Nucleus accumbens (tissue), 56 donors: Measurements from ENCODE around the gene CENPF.
A peak's percentile ranks its signal among the peaks of the same experiment; 100 is the strongest.
"Not testable (repeated sequence)": the region's sequence is repeated elsewhere in the genome, so short reads cannot be mapped to it uniquely, and the experiment has no call there.

ENCODE experiments used
- DNase-seq, 56 donors: peaks; one replicate each; lab custom pipeline; 2025; lab: John Stamatoyannopoulos, UW

The CENPF gene

DNA sequence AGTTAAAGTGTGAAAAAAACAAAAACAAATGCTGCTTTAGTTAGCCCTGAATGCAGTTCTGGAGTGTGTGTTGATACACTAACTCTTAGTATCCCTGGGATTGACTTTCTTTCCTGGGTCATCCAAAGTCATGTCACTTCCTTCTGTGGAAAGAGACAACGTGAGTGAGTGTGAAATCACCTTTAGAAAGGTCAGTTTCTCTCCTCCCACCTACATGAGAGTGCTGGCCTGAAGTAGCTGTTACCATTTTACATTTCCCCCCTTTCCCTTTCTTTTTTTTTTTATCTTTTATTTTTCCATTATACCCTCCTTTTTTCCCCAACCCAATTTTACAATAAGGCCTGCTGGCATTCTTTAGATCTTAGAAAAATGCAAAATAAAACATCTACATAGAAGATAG lies 55.2 kb downstream of the CENPF start:
- no peak for DNase-seq

DNA sequence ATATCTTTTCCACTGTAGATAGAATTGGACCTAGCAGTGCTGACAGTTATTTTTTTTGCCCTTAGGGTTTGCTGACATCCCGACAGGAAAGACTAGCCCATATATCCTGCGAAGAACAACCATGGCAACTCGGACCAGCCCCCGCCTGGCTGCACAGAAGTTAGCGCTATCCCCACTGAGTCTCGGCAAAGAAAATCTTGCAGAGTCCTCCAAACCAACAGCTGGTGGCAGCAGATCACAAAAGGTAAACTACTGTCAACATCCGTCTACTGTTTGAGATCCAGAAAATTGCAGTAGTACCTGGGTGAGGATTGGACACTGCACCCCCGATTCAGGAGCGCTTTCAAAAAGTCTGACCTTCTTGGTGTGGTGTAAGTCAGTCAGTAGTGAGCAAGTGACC lies 55.8 kb downstream of the CENPF start:
- DNase-seq: peak in 7 of 56 donors; percentile 1 to 14 (median 5)

DNA sequence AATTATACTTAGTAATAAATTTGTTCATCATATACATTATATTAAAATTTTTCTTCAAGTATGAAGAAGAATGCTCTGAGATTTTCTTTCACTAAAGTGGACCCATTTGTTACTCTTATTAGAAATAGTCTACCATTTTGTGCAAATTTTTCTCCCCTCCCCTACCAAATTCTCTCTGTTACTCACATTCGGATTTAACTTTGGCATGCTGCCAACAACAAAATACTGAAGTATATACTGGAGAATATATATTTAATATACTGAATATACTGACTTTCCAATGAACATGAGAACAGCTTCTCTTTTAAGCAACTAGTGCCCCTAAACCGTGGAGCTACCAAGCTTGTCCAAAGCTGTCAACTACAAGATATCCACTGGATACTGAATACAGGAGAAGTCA lies 57.2 kb downstream of the CENPF start:
- DNase-seq: no peak

DNA sequence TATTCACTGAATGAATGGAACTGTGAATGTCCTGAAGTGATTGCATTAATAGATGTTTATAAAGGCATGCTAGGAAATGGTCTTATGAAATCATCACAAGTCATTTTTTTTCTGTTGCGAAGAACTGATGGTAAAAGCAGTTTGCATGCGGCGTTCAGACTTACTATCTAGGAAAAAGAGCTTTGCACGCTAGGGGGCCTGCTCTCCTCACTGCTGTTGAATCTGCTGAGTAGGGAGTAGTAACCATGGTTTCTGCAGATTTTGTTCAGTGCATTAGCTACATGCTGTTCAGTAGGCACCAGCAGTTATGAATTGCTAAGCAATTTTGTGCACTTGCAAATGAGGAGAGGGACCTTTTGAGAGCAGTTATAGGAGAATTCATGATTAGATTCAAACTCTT lies 57.9 kb downstream of the CENPF start:
- DNase-seq: peak in 46 of 56 donors; percentile 1 to 87 (median 32)

DNA sequence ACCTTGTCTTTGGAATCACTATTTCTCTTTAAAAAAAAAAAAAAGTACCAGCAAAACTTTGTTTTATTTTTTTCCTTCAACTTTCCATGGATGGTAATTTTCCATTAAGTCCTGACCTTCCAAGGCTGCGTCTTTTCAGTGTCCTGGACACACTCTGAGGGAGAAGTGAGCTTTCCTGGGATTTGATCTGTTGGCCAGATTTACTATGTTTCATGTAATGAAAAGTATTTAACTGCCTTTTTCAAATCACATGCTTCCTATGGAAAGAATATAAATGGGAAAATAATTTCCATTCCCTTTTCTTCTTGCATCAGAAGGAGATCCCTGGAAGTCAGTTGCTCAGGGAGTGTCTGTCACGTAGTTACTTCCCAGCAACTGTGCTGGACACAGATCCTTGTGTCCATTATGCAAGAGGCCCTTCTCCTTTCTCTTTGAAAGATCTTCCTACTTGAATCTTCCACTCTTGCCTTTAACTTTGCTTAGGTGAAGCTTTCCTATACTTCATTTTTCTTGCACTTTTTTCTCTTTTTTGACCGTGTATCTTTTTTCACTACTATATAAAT lies 59.3 kb downstream of the CENPF start:
- no peak for DNase-seq

DNA sequence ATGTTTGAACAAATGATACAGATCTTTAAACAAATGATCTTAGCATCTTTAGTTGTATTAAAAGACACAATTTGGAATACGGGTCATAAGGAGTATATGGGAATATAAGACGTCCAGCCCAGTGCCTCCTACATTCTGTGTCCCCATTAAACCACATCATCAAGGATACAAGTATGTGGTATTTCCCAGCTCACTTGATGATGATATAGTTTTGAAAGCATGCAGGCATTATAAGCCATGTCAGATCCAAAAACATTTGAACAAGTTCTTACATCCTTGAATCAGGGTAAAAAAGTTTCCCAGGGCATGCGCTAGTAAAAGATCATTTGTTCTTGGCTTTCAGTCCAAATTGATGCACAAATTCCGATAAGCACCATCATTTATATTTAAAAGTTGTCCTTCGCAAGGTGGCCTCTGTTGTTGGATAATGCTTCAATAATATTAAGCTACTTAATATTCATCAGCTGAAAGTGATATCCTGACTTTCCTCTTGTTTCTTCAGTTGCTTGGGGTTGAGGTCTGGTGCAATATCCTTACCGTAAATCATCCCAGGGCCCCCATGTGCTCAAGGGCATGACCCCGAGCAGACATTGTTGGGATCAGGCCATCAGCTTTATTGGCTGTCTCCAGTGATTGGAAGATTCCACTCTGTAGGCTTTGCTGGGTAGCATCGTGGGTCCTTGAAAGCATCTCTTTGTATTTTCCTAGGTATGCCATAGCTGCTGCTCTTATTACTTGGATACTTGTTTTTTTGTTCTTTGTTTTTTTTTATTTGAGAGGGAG lies 61.8 kb downstream of the CENPF start:
- DNase-seq: no peak

DNA sequence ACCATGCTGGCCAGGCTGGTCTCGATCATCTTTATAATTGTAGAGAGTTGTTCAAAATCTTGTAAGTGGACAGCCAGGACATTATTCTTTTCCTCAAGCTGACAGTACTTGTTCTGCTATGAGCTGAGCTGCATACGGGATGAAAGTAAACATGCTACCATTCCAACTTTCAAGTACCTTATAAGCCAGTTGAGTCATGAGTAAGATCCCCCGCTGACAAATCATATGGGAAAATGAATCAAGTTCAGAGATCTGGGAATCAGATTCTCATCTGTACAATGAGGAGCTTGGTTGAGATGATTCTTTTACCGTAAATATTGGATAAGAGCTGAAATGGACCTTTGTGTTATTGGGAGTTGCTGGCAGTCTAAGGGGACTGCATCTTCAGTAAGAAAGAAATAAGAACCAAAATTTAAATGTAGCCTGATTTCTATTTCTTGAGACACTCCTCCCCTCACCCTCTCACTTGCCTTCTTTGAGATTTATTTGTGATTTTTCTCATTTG lies 62.7 kb downstream of the CENPF start:
- no peak for DNase-seq

DNA sequence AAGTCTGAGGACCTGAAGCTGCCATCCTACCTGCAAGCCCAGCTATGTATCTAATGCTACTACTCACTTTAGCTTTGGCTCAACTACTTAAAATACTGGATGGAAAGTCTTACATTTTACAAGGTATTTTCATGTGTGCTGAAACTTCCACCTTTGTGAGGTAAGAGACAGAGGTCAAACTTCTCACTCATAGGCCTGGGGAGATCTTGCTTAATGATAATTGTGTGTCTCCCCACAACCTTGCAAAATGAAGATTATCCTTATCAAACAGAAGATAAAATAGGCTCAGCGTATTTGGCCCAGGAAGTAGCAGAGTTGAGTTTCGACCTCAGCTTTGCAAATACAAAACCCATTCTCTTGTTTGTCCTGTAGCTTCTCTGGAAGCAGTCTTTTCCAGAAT lies 63.7 kb downstream of the CENPF start:
- DNase-seq: no peak

DNA sequence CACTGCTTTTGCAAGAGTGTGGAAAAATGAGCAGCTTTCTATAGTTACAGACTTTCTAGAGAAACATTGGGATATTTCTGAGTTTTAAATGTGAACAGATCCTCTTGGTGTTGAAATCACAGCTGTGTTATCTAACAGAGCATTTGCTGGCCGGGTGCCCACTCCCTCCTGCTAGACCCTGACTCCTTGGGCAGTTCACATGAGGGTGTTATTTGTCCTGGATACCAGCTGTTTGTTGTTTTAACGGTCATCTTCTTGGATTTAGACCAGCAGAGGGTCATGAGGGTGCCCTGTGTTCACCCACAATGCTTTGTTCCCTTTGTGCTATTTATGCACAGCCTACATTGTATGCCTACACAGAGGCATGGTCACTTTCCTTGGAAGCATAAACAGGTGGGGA lies 67.1 kb downstream of the CENPF start:
- DNase-seq: peak in 2 of 56 donors; percentile 4 to 10

DNA sequence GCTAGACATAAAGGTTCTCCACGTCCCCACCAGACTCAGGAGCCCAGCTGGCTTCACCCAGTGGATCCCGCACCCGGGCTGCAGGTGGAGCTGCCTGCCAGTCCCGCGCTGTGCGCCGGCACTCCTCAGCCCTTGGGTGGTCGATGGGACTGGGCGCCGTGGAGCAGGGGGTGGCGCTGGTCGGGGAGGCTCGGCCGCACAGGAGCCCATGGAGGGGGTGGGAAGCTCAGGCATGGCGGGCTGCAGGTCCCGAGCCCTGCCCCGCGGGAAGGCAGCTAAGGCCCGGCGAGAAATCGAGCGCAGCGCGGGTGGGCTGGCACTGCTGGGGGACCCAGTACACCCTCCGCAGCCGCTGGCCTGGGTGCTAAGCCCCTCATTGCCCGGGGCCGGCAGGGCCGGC lies 70.0 kb downstream of the CENPF start:
- not testable (repeated sequence) for DNase-seq

DNA sequence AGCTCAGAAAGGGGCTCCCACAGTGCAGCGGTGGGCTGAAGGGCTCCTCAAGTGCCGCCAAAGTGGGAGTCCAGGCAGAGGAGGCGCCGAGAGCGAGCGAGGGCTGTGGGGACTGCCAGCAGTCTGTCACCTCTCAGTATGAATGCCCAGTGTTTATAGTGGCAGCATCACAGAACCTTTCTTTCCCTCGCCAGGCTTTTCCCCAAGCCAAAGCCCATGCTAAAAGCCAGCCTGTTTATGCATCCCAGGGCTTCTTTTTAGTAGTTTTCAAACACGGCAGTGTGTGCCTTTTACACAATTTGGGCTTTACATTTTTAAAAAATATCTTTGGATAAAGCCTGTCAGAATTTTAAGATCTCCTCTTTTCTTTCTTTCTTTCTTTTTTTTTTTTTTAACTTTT lies 70.6 kb downstream of the CENPF start:
- DNase-seq: peak in 1 of 56 donors; percentile 1

DNA sequence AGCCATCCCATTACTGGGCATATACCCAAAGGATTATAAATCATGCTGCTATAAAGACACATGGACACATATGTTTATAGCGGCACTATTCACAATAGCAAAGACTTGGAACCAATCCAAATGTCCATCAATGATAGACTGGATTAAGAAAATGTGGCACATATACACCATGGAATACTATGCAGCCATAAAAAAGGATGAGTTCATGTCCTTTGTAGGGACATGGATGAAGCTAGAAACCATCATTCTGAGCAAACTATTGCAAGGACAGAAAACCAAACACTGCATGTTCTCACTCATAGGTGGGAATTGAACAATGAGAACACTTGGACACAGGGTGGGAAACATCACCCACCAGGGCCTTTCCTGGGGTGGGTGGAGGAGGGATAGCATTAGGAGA lies 72.5 kb downstream of the CENPF start:
- DNase-seq: not testable (repeated sequence)

DNA sequence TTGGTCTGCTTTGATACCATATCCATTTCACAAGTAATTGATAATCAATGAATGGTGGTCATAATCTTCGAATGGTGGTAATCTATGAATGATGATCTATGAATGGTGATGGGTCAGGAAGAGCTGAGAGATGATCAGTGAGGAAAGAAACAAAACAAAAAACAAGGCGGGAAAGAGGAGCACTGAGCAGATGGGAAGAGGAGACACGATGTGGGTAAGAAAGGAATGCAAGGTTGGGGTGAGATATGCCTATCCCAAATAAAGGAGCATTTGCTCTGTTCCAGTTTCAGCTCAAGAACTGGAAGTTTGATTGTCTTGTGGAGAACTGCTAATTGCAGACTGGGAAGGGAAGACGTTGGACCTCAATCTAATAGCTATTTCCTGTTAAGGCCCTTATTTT lies 73.8 kb downstream of the CENPF start:
- no peak for DNase-seq

DNA sequence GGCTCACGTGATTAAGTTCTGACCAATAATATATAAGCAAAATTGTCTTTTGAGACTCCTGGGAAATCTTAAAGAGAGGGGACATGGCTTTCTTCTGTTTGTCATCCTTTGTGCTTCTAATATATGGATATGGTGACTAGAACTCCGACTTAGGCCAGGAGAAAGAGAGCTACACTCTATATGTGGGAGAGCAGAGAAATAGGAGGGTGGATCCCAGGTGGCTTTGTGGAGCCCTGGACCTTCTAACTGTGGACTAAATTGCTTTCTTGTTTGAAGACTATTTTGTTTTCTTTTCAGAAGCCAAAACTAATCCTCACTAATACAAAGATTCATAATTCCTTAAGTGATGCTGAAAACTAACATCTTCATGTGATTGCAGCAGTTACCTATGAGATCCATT lies 75.0 kb downstream of the CENPF start:
- DNase-seq: no peak

DNA sequence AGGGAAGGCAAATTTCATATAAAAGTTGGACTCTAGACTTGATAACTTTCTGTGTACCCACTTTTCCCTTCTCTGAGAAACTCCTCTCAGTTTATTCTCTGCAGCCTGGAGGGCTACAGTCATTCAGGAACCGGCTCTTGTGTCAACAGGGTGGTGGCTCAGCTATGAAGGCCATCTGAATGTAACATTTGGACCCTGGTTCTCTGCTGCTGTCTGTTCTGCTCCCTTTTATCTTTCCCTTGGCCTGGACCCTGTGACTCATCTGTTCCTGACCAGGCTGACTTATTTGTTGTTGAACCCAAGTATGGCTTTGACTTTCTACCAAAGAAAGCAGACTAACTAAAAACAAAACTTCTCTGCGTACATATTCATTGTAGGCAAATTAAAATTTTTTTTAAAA lies 75.4 kb downstream of the CENPF start:
- DNase-seq: no peak

DNA sequence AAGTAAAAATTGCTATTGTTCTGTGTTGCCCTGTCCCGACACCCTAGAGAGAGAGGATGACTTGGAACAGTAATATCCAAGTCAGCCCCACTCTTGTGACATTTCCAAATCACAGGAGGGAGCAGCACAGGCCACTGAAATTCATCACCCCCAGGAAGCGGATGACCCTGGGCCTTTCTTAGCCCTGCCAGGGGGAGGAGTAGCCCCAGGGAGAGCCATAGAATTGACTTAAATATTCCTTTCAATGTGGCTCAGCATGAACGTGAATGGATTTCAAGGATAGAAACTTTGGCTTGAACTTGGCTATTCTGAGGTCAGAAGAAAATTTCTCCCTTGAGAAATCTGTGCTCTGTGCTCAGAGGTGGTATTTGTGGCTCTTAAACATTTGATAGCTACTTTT lies 80.6 kb downstream of the CENPF start:
- no peak for DNase-seq

DNA sequence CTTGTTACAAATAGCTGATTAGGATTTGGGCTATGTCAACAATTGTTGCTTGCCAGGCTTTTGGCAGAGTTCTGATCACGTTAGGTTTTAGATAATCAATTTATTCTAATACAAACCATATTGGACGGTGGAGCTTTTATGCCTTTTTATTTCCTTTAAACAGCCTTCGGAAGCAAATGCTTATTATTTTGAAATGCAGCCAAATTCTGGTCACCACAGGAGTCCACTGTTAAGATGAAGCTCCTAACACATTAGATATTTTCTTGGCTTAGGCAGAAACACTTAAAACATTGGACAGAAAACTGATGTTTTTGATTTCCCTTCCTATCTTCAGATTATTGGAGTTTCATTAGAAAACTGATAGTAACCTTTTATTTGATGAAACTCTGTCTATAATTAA lies 82.9 kb downstream of the CENPF start:
- no peak for DNase-seq

DNA sequence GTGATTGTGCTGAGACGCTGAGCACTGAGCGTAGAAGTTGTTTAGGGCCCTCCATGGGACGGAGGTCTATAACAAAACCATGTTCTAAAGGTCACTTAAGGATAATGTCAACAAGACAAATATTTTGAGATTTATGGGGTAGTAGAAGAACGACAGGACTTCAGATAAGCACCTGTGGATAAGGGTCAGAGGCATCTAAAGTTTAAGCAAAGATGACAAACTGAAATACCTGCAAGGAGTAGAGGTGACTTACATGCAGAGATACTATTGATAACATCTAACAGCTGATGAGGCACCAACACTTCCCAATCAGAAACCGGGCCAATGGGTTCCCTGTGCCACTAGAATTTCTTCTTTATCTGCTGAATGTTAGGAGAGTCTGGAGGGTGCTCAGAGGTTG lies 83.5 kb downstream of the CENPF start:
- no peak for DNase-seq

DNA sequence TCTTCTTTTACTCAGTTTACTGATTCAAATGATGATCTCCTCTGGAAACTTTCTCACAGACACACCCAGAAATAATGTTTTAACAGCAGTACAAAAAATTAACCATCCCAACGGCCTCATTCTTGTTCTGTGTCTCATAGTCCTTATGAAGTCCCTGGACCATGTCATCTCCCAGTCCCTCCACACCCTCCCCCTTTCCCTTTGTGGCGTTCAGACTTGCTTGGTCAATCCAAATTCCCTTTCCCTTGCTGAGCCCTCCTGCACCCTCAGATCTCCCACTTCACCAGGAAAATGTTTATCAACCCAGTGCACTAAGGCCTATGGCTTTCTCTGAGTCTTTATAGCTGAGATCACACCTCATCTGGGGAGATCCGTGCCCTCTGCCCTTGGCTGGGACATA lies 85.9 kb downstream of the CENPF start:
- no peak for DNase-seq

DNA sequence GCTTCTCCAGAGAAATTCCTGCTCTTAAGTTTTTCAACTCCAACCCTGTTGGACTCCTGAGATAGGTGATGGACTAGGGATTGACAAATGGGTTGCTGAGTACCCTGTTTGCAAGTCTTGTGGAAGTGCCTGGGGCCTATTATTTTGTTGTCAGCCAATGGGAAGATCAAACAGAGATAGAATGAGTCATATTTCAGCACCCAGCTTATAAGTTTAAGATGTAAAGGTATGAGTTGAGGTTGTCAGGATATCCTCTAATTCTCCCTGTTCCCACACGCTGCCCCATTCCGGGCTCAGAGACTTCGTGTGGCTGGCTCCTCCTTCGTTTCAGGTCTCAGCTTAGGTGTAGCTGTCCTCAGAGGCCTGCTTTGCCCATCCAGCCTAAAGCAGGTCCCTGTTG lies 91.8 kb downstream of the CENPF start:
- DNase-seq: no peak

DNA sequence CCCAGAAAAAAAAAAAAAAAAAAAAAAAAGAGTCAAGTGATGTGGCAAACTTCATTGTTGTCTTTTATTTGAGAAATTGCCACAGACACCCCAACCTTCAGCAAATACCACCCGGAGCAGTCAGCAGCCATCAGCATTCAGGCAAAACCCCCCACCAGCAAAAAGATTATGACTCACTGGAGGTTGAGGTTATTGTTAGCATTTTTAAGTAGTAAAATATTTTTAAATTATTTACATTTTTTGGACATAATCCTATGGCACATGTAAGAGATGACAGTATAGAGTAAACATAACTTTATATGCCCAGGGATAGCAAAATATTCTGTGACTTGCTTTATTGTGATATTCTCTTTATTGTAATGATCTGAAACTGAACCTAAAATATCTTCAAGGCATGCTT lies 95.6 kb downstream of the CENPF start:
- no peak for DNase-seq

DNA sequence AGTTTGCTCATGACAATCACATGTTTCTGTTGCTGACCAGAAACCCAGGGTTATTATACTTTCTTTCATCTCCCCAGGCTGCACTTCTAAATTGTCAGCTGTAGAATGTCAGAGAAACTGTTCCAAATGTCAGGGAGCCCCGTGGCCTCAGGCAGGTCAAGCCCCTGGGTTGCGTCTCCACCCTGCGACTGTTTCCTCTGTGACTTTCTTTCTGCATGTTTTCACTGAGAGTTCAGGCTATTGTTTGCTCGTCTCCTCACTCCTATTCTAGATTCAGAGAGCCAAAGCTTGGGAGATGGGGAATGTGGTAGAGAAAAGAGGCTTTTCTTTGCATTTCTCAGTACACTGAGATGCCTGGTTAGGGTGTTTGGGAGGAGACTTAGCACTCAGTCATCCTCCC lies 97.4 kb downstream of the CENPF start:
- DNase-seq: no peak
